ENCODE results near the gene ARHGAP19. TPM values are rescaled to one million over a fixed set of nuclear protein-coding genes. Genes with fewer than 3 reads are reported as not detected.

The ARHGAP19 gene
- total and polyA plus RNA-seq, 2 experiments from 2014 or later = 5.3 to 18.7 TPM

GRCh38 chr10:97185326-97186058 is 106.9 kb downstream of the ARHGAP19 start, which contains the start of gene SLIT1:
TSS of gene SLIT1 (minus strand) at chr10:97185959. CDS start at chr10:97185674, 285 bp downstream.
- H3K27ac ChIP-seq = no peak within 1 kb of the TSS
- H3K9me3 ChIP-seq (ENCODE audit: low read depth) = no peaks in the 10 kb centered on the region
- TF ChIP-seq, protein P1, sequence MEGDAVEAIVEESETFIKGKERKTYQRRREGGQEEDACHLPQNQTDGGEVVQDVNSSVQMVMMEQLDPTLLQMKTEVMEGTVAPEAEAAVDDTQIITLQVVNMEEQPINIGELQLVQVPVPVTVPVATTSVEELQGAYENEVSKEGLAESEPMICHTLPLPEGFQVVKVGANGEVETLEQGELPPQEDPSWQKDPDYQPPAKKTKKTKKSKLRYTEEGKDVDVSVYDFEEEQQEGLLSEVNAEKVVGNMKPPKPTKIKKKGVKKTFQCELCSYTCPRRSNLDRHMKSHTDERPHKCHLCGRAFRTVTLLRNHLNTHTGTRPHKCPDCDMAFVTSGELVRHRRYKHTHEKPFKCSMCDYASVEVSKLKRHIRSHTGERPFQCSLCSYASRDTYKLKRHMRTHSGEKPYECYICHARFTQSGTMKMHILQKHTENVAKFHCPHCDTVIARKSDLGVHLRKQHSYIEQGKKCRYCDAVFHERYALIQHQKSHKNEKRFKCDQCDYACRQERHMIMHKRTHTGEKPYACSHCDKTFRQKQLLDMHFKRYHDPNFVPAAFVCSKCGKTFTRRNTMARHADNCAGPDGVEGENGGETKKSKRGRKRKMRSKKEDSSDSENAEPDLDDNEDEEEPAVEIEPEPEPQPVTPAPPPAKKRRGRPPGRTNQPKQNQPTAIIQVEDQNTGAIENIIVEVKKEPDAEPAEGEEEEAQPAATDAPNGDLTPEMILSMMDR (IDR thresholded peaks at IDR 0.05; ENCODE audit: low read depth, low read length) = no peak
- H3K4me1 ChIP-seq (ENCODE audit: low read depth) = peaks cover 6% of the 10 kb centered on the region
- peak within 1 kb of the TSS; percentile 45 for H3K4me3 ChIP-seq
- DNase-seq (ENCODE audit: low read depth in 1 of 2, low spot score in 1 of 2) = peak in 1 of 2 donors; percentile 68
- no peaks in the 10 kb centered on the region for H3K36me3 ChIP-seq
- peaks cover 69% of the 10 kb centered on the region for H3K27me3 ChIP-seq

- no peaks in the 10 kb centered on the region for H3K9me3 ChIP-seq (ENCODE audit: low read depth)
- peak overlapping the region; percentile 45 for H3K4me3 ChIP-seq
- no peak for DNase-seq (ENCODE audit: low read depth in 1 of 2, low spot score in 1 of 2)
- TF ChIP-seq, protein P1 (IDR thresholded peaks at IDR 0.05; ENCODE audit: low read depth, low read length) = no peak
- no peaks in the 10 kb centered on the region for H3K36me3 ChIP-seq
- H3K27me3 ChIP-seq = peaks cover 75% of the 10 kb centered on the region
- H3K4me1 ChIP-seq (ENCODE audit: low read depth) = peaks cover under 1% of the 10 kb centered on the region
- H3K27ac ChIP-seq = no peak overlapping the region
Observed at GRCh38 chr10:97184971-97185325, 107.5 kb downstream of the ARHGAP19 start.

- Histone ChIP-seq H3K9me3 (ENCODE audit: low read depth) (no peaks in the 10 kb centered on the region), H3K36me3 (no peaks in the 10 kb centered on the region), H3K4me3 (no peak overlapping the region), H3K27ac (no peak overlapping the region), H3K27me3 (peaks cover 89% of the 10 kb centered on the region), H3K4me1 (ENCODE audit: low read depth) (peaks cover 3% of the 10 kb centered on the region)
- DNase-seq (ENCODE audit: low read depth in 1 of 2, low spot score in 1 of 2) = no peak
- TF ChIP-seq, protein P1 (IDR thresholded peaks at IDR 0.05; ENCODE audit: low read depth, low read length) = no peak
Observed at GRCh38 chr10:97183314-97183713, 109.1 kb downstream of the ARHGAP19 start.

GRCh38 chr10:97182288-97182990 is 110.0 kb downstream of the ARHGAP19 start:
- no peak overlapping the region for H3K4me3 ChIP-seq
- peaks cover 3% of the 10 kb centered on the region for H3K4me1 ChIP-seq (ENCODE audit: low read depth)
- no peaks in the 10 kb centered on the region for H3K9me3 ChIP-seq (ENCODE audit: low read depth)
- no peak for DNase-seq (ENCODE audit: low read depth in 1 of 2, low spot score in 1 of 2)
- TF ChIP-seq, protein P1 (IDR thresholded peaks at IDR 0.05; ENCODE audit: low read depth, low read length) = no peak
- peaks cover 87% of the 10 kb centered on the region for H3K27me3 ChIP-seq
- no peak overlapping the region for H3K27ac ChIP-seq
- H3K36me3 ChIP-seq = no peaks in the 10 kb centered on the region

GRCh38 chr10:97180986-97181385 is 111.5 kb downstream of the ARHGAP19 start:
- Histone ChIP-seq H3K4me3 (no peak overlapping the region), H3K4me1 (ENCODE audit: low read depth) (peaks cover 3% of the 10 kb centered on the region), H3K36me3 (no peaks in the 10 kb centered on the region), H3K27ac (no peak overlapping the region), H3K27me3 (peaks cover 82% of the 10 kb centered on the region), H3K9me3 (ENCODE audit: low read depth) (no peaks in the 10 kb centered on the region)
- TF ChIP-seq, protein P1 (IDR thresholded peaks at IDR 0.05; ENCODE audit: low read depth, low read length) = no peak
- no peak for DNase-seq (ENCODE audit: low read depth in 1 of 2, low spot score in 1 of 2)
